GM19099 (cell line): ENCODE measurements around the gene SCGB3A1.

Experiments used
- POLR2A ChIP-seq: IDR thresholded peaks from 3 replicates; pipeline ENCODE4 v1.6.1; 2011; ENCODE audit warnings: low read depth; ENCODE audit not compliant: insufficient read length; ENCODE audit errors: extremely low read depth

SCGB3A1 gene

DNA sequence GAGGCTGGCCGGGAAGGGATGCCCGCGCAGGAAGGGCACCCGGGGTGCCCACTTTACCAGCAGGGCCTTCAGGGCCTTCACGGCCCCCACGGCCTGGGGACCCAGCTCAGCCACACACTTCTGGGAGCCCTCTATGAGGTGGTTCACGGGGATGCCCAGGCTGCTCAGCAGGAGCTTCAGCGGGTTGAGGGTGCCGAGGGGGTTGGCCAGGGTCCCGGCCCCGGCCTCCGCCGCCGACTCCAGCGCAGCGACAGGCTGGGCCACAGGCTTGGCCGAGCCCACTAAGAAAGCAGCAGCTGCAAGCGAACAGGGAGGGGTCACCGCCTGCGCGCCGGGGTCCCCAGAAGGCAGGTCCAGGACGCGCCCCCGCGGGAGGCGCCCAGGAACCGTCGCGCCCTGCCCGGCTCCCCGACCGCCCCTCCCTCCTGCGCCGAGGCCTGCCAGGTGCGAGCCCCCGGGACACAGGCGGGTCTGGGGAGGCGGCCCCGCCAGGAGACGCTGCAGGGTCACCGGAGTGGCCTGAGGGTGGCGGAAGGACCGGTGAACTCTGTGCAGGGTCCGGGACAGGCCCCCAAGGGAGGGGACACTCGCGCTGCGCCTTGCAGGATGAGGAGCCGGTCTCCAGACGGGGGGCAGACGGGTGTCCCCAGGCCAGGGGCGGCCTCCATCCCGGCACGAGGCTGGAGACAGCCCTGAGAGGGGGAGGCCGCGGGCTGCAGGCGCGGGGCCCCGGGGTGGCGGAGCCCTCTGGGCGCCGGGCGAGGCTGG, 572 bp downstream of the SCGB3A1 start:
- TF ChIP-seq POLR2A = no peak

DNA sequence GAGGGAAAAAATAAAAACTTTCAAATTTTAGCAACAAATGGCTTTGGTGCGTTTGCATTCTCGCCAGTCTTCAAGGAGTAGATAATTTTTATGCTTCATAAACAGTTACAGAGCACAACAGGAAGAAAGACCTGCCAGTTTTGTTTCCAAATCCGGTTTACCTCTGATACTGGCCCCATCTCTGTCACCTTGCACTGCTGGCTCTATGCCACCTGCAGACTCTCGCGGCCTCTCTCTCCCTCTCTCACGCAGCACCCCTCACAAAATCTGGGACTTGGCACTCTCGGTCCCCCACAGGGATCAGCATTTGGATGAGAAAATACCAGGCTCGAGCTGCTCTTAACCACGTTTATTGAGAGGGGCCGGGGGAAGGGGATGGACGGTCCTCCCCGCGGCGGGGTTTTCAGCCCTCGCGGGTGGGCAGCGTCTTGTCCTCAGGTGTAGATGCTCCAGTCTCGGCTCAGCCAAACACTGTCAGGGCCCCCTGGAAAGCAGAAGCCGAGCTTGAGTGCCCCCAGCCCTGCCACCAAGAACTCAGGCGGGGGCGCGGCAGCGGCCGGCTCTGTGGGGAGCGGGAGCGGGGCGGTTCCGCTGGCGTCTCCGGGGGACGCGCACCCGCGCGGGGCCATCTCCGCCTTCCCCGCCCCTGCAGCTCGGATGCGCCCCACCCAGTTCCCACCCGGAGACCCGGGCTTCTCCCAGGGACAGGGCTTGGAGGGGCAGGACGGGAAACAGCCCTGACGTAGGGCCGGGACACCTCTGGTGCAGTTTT, 1.3 kb downstream of the SCGB3A1 start:
- no peak for TF ChIP-seq POLR2A

DNA sequence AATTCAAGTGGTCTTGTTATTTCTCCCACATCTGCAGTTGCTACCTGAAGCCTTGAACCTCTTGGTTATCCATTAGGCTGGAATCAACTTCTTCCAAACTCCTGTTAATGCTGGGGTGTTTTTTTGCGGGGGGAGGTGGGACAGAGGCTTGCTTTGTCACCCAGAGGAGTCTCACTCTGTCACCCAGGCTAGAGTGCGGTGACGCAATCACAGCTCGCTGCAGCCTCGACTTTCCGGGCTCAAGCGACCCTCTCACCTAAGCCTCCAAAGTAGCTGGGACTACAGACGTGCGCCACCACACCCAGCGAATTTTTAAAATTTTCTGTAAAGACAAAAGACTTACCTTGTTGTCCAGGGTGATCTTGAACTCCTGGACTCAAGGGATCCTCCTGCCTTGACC, 4.4 kb downstream of the SCGB3A1 start:
- TF ChIP-seq POLR2A = no peak

DNA sequence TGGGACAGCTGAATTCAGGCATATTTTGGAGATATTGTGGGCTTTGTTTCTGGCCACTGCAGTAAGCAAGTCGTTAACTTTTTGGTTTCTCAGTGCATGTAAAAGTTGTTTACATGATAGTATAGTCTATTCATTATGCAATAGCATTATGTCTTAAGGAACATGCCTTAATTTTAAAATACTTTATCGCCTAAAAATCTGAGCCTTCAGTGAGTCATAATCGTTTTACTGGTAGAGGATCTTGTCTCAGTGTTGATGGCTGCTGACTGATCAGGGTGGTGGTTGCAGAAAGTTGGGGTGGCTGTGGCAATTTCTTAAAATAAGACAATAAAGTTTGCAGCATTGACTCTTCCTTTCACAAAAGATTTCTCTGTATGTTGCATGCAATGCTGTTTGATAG, 5.1 kb downstream of the SCGB3A1 start:
- TF ChIP-seq POLR2A = no peak

DNA sequence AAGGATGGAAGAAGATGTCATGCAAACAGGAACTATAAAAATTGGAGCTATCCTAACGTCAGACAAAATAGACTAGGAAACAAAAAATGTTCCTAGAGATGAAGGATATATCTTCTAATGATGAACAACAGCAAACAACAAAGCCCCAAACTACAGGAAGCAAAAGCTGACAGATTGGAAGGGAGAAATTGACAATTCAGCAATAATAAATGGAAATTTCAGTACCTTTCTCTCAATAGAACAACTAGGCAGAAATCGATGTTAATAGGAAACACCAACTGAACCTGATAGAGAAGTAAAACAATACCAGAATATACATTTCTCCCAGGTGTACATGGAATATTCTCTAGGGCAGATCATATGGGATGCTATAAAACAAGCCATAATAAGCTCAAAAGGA, 7.6 kb downstream of the SCGB3A1 start:
- TF ChIP-seq POLR2A = no peak

DNA sequence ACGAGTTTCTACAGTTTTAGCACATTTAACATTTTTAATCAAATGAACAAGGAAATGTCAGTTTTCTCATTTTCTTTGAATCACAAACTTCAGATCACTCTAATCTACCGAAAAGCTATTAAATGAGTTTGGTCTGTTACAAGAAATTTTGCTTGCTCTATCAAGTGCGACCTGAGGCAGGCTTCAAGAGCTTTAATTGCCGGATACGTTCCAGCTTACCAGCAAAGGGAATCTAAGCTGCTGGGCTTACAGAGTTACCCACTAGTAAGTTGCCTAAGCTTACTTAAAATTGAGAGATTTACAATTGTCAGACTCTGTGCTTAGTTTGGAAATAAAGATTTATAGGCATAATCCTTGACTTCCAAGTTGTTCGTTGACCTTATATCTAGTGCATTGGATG, 10.6 kb downstream of the SCGB3A1 start:
- TF ChIP-seq POLR2A = no peak

DNA sequence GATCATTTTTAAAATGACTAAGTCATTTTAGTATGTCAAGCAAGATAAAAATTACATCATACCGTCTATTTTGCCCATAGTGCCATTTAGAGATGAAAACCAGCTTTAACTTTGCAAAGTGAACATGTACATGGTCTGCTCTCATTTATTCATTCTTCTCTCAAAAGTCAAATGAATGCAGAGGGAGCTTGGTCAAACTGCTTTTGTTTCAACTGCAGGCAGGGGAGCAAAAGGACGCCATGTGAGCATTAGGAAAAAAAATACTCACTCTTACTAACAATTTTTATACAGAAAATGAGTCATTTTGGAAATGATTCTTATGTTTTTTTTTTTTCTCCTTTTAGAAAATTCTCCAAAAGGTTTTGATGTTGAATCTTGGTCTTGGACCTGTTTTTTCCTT, 15.7 kb downstream of the SCGB3A1 start:
- TF ChIP-seq POLR2A = no peak

DNA sequence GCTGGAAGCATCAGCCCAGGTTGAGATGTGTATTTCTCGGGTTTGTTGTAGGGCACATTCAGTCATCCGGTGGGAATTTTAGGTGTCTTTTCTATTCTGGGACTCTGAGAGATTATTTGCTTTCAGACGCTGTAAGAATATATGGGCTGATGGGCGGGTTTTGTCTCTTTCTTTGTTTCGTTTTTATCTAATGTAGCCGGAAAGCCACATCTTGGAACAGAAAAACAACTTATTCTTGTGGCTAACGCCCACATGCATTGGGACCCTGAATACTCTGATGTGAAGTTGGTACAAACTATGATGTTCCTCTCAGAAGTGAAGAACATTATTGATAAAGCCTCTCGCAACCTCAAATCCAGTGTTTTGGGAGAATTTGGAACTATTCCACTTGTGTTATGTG, 22.4 kb downstream of the SCGB3A1 start:
- no peak for TF ChIP-seq POLR2A

DNA sequence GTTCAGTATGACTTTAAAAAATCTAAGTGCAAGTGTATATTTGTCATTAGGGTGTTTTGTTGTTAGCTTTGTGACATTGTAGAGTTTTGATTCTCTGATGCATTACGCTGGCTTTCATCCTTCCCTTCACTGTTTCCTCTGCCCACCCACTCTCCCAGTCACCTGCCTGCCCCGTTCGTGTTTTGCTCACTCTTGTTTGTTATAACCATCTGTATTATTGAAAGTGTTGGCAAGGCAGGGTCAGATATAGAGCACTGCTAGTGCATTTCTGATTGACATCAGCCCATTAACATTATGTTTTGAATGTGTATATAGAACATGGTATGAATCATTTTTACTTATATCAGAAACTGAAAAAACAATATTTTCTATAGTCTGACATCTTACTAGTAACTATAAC, 27.3 kb downstream of the SCGB3A1 start:
- TF ChIP-seq POLR2A = no peak

DNA sequence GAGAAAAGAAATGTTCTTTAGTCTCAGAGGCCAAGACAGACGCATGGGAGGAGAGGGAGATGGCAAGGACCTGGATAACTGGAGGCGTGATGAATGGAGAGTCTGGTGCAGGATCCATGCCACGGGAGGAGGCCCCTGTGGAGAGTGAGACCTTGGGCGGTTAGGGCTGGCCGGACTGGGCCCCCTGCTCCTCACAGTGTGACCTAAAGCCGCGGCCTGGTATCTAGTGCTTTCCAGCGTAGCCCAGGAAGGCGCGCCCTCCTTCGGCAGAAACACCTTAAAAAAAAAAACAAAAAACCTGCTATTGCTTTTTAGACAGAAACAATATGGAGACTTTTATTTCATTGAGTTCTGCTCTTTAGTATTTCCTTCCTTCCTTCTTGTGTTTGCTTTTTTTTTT, 33.1 kb downstream of the SCGB3A1 start:
- no peak for TF ChIP-seq POLR2A

DNA sequence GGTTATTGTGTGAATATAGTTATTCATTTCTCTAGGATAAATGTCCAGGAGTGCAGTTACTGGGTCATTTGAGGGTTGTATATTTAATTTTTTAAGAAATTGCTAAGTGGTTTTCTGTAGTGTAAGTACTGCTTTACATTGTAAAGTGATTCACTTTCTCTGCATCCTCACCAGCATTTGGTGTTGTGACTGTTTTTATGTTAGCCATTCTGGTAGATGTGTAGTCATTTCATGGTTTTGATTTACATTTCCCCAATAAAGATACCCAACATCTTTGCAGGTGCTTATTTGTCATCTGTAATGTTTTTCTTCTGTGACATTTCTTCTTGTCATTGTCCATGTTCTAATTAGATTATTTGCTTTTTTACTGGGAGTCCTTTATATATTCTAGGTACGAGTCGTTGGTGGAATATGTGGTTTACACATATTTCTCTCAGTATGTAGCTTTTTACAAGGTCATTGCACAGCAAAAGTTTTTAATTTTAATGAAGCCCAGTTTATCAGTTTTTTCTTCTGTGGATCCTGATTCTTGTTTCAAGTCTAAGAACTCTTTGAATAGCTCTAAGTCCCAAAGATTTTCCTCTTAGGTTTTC, 34.0 kb downstream of the SCGB3A1 start:
- TF ChIP-seq POLR2A = no peak

DNA sequence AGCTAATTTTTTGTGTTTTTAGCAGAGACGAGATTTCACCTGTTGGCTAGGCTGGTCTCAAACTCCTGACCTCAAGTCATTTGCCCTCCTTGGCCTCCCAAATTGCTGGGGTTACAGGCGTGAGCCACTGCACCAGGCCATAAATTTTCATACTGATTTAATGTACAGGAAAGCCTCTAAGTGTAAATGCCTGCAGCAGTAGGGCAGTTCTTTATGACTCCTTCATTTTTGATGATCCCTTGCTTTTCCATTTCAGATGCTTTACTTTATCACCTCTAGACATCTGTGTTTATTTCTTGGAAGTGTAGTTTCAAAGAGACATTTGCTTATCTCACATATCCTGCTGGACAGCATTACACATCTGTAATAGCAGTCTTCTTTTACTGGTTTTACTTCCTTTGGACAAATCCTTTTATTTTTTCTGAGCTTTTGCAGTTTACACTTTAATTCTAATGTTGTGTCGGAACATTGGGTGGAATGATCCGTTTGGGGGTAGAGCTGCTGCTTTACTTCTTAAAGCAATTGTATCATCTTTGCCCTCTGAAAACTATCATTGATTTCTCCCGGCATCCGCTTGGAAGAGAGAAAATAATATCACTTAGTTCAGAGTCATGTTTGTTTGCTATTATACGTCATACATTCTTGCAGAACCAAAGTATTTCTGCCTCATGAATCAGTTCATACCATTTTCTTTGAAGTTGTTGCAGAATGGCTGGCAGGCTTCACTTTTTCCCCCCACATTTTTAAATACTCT, 36.0 kb downstream of the SCGB3A1 start:
- TF ChIP-seq POLR2A = no peak

DNA sequence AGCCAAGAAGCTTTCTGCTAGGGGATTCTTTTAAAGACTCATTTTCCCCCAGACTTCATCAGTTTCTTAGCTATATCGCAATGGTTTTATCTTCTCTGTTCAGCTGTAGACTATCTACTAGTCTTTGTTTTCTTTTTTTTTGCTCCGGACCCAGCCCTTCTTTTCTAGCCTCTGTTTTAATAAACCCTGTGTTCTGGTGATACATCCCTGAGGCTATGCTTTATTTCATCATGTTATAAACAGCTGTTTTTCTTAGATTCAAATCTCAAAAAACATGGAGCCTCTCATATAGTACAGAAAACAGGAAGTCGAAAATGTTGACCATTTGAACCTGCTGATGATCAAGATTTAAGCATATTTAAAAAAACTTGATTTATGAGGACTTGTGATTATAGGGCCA, 37.8 kb downstream of the SCGB3A1 start:
- no peak for TF ChIP-seq POLR2A

DNA sequence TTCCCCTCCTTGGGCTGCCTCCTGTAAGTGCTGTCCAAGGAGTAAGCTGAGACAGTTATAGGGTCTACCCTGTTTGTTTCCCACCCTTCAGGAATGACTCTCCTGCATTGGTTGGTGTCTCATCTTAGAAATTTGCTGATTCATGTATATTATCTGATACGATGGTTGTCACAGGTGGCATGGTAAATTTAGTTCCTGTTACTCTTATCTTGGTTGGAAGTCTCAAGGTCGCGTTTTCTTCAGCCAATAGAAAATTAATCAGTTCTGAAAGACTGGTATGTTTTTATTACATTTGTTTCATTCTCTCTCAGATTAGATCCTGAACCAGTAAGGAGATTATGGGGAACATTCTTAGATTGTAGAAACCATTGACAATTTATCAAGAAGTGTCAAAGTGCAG, 42.7 kb downstream of the SCGB3A1 start:
- no peak for TF ChIP-seq POLR2A

DNA sequence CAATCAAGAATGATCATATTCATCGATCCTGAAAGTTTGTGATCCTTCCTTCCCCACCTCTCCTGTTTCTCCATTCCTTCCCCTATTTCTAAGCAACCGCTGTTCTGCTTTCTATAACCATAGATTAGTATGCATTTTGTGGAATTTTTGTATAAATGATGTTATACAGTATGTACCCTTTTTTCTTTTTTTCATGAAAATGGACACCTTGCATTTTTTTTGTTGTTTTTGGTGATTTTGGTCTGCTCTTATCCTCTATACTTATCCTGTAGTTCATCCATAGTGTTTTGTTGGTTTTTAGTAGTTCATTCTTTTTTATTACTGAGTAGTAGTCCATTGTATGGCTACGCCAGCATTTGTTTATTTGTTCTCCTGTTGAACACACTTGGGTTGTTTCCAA, 46.1 kb downstream of the SCGB3A1 start:
- TF ChIP-seq POLR2A = no peak

DNA sequence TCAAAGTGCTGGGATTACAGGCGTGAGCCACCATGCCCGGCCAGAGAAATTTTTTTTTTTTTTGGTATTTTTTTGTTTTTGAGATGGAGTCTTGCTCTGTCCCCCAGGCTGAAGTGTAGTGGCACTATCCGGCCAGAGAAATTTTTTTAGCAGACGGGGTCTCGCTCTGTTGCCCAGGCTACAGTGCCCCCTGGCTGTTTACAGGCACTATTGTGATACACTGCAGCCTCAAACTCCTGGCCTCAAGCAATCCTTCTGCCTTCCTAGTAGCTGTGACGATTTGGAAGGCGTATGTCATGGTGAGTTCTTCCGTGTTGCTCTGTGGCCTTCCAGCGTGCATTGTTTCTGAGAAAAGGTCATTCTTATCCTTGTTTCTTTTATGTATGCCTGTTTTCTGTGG, 49.6 kb downstream of the SCGB3A1 start:
- no peak for TF ChIP-seq POLR2A
